Measurements from ENCODE around the gene ZNF341.

The ZNF341 gene

DNA sequence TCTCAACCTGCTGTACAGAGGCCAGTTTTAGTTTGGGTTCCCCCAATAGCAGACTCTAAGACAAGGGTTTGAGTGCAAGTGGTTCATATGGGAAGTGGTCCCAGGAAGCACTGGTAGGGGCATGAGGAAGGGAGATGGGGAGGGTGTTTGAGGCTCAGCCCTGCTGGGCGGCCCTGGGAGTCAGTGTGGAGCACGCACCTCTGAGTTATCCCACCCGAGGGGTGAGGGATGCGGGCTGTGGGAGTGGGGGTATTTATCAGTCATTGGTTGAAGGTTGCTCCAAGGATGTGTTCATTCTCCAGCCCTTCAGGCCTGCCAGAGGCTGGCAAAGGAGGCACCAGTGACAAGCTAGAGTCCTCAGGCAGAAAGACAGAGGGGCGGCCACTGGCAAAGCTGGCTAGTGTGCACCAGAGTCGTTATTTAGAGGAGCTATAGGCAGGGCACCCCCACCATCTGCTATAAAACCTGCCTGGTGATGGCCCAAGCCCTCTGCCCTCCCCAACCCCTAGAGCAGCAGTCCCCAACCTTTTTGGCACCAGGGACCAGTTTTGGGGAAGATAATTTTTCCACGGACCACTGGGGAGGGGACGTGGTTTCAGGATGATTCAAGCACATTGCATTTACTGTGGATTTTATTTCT, 28.2 kb upstream of the ZNF341 start:
- no peak for DNase-seq (ENCODE audit: low read depth)
- TF ChIP-seq, protein P1, sequence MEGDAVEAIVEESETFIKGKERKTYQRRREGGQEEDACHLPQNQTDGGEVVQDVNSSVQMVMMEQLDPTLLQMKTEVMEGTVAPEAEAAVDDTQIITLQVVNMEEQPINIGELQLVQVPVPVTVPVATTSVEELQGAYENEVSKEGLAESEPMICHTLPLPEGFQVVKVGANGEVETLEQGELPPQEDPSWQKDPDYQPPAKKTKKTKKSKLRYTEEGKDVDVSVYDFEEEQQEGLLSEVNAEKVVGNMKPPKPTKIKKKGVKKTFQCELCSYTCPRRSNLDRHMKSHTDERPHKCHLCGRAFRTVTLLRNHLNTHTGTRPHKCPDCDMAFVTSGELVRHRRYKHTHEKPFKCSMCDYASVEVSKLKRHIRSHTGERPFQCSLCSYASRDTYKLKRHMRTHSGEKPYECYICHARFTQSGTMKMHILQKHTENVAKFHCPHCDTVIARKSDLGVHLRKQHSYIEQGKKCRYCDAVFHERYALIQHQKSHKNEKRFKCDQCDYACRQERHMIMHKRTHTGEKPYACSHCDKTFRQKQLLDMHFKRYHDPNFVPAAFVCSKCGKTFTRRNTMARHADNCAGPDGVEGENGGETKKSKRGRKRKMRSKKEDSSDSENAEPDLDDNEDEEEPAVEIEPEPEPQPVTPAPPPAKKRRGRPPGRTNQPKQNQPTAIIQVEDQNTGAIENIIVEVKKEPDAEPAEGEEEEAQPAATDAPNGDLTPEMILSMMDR (IDR thresholded peaks at IDR 0.05; ENCODE audit: insufficient read depth, low read depth, low read length, missing control alignments) = no peak
- H3K4me3 ChIP-seq (ENCODE audit: low read depth, low read length) = no peak overlapping the region

DNA sequence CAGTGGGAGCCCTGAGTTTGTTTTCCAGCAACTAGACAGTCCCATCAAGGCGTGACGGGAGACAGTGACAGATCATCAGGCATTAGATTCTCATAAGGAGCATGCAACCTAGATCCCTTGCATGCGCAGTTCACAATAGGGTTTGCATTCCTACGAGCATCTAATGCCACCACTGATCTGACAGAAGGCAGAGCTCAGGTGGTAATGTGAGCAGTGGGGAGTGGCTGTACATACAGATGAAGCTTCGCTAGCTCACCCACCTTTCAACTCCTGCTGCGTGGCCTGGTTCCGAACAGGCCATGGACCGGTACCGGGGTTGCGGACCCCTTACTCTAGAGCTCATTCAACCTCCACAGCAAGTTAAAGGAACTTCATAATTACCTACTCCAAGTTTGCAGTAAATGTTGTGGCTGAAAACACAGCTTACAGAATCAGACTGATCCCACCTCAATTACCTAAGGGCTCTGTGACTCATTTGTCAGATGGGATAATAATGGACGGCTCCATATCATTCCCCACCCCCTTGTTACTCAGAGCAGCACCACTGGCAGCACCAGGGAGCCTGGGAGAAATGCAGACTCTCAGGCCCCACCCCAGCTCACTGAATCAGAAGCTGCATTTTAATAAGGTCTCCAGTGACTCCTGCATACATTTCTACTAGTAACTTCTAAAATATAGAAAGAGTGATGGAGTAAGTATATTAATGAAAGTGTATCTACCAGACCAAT, 27.4 kb upstream of the ZNF341 start:
- no peak for DNase-seq (ENCODE audit: low read depth)
- TF ChIP-seq, protein P1 (IDR thresholded peaks at IDR 0.05; ENCODE audit: insufficient read depth, low read depth, low read length, missing control alignments) = no peak
- H3K4me3 ChIP-seq (ENCODE audit: low read depth, low read length) = no peak overlapping the region

DNA sequence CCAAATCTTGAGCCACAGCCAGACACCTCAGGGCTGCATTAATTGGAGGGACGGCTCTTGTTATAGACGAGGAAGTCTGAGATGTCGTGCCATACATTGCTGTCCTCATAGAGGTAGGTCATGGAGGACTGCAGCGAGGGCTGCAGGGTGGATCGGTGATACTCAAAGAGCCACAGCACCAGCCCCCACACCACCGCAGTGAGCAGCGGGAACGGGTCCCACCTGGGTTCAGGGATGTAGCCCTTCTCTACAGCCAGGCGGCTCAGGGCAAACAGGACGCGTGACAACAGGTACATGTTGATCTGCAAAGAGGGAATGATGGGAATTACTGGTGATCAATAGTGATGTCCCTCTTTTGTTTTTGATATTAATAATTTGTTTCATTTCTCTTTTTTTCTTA, 24.1 kb upstream of the ZNF341 start:
- DNase-seq (ENCODE audit: low read depth) = no peak
- H3K4me3 ChIP-seq (ENCODE audit: low read depth, low read length) = no peak overlapping the region
- TF ChIP-seq, protein P1 (IDR thresholded peaks at IDR 0.05; ENCODE audit: insufficient read depth, low read depth, low read length, missing control alignments) = no peak

DNA sequence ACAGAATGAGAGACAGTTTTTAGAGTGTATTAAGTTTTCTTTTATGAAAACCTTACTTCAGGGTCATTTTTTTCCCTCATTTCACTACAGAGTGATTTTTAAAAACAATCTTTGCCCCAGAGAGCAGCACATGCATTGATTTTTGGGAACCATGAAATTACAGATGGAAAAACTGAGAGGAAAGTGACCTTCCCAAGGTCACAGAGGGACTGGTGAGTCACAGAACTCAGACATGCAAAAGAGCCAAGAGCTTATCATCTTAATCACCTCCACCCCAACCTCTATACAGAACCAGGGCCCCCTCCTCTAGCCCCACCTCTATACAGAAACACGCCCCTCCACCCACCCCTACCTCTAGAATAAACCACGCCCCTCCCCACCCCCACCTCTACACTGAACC, 22.4 kb upstream of the ZNF341 start:
- DNase-seq (ENCODE audit: low read depth) = no peak
- TF ChIP-seq, protein P1 (IDR thresholded peaks at IDR 0.05; ENCODE audit: insufficient read depth, low read depth, low read length, missing control alignments) = no peak
- no peak overlapping the region for H3K4me3 ChIP-seq (ENCODE audit: low read depth, low read length)

DNA sequence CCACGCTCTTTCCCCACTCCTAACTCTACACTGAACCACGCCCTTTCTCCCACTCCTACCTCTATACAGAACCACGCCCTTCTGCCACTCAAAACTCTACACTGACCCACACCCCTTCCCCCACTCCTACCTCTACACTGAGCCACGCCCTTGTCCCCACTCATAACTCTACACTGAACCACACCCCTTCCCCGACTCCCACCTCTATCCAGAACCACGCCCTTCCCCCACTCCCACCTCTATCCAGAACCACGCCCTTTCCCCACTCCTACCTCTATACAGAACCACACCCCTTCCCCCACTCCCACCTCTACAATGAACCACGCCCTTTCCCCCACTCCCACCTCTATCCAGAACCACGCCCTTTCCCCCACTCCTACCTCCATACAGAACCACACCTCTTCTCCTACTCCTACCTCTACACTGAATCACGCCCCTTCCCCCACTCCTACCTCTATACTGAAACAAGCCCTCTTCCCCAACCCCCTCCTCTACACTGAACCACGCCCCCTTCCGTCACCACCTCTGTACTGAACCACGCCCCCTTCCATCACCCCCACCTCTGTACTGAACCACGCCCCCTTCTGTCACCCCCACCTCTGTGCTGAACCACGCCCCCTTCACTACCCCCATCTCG, 21.8 kb upstream of the ZNF341 start:
- DNase-seq (ENCODE audit: low read depth) = no peak
- H3K4me3 ChIP-seq (ENCODE audit: low read depth, low read length) = no peak overlapping the region
- TF ChIP-seq, protein P1 (IDR thresholded peaks at IDR 0.05; ENCODE audit: insufficient read depth, low read depth, low read length, missing control alignments) = no peak

DNA sequence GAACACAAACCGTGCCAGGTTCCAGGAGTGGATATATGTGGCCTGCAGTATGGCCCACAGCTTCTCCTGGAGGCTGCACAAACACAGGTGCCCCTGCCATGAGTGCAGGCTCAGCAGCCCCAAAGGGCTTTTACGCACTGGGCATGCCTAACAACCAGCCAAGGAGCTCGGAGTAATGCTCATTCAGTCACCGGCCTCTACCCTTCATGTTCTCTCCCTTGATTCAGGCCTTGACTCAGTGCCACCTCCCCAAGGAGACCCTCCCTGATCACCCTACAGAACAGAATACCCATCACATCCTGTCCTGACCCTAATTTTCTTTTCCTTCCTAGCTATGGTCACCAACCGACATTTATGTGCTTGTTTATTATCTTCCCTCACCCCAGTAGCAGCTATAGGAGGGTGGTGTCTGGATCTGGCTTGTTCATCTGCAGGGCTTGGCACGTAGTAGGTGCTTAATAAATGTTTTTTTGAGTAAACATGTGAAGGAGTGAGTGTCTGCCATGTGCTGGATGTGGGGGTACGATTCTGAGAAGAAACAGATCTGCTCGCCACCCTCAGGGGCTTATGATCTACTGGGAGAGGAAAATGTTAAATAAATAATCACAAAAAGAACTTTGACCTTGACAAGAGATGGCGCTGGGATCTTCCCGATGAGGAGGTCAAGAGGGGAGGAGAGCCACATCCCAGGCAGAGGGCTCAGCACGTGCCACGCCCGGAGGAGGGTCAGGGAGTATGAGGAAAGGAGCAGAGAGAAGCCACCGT, 20.9 kb upstream of the ZNF341 start:
- TF ChIP-seq, protein P1 (IDR thresholded peaks at IDR 0.05; ENCODE audit: insufficient read depth, low read depth, low read length, missing control alignments) = no peak
- no peak overlapping the region for H3K4me3 ChIP-seq (ENCODE audit: low read depth, low read length)
- DNase-seq (ENCODE audit: low read depth) = no peak
